KOPT-K1 (cell line): ENCODE measurements around the gene CACNG1.
A peak's percentile ranks its signal among the peaks of the same experiment; 100 is the strongest.
"Not testable (repeated sequence)": the region's sequence is repeated elsewhere in the genome, so short reads cannot be mapped to it uniquely, and the experiment has no call there.

Experiments used
- H3K27ac ChIP-seq: fragments of 200-600 bp; sonication (generic); 2 replicates; pipeline ENCODE4 v1.5.1; 2016; ENCODE audit warnings: antibody characterized with exemption, mild to moderate bottlenecking, low read depth, low read length; ENCODE audit not compliant: poor library complexity, severe bottlenecking
- H3K36me3 ChIP-seq: fragments of 200-600 bp; sonication (generic); 2 replicates; pipeline ENCODE4 v1.5.1; 2017; ENCODE audit warnings: antibody characterized with exemption, mild to moderate bottlenecking, low read length, moderate library complexity; ENCODE audit not compliant: insufficient read depth
- H3K9me3 ChIP-seq: fragments of 200-600 bp; sonication (generic); 2 replicates; pipeline ENCODE4 v1.5.1; 2017; ENCODE audit warnings: antibody characterized with exemption, low read length, mild to moderate bottlenecking; ENCODE audit not compliant: insufficient read depth, poor library complexity, severe bottlenecking

Gene CACNG1

GRCh38 chr17:67072885-67073284 lies 28.5 kb downstream of the CACNG1 start:
- no peaks in the 10 kb centered on the region for H3K9me3 ChIP-seq
- H3K27ac ChIP-seq, result no peak overlapping the region
- H3K36me3 ChIP-seq, result peaks cover 32% of the 10 kb centered on the region

GRCh38 chr17:67074781-67075180 lies 30.4 kb downstream of the CACNG1 start:
- H3K27ac ChIP-seq, result no peak overlapping the region
- H3K36me3 ChIP-seq, result peaks cover 51% of the 10 kb centered on the region
- H3K9me3 ChIP-seq, result no peaks in the 10 kb centered on the region

GRCh38 chr17:67076290-67076689 lies 31.9 kb downstream of the CACNG1 start:
- no peak overlapping the region for H3K27ac ChIP-seq
- peaks cover 60% of the 10 kb centered on the region for H3K36me3 ChIP-seq
- H3K9me3 ChIP-seq, result no peaks in the 10 kb centered on the region

GRCh38 chr17:67078292-67078691 lies 33.9 kb downstream of the CACNG1 start:
- Histone ChIP-seq H3K36me3 (peaks cover 54% of the 10 kb centered on the region), H3K9me3 (no peaks in the 10 kb centered on the region), H3K27ac (no peak overlapping the region)

GRCh38 chr17:67079491-67079890 lies 35.1 kb downstream of the CACNG1 start:
- Histone ChIP-seq H3K36me3 (peaks cover 58% of the 10 kb centered on the region), H3K9me3 (no peaks in the 10 kb centered on the region), H3K27ac (no peak overlapping the region)

- Histone ChIP-seq H3K27ac (peak overlapping the region; percentile 64), H3K9me3 (no peaks in the 10 kb centered on the region), H3K36me3 (peaks cover 71% of the 10 kb centered on the region)
These were observed 36.5 kb downstream of the CACNG1 start for GRCh38 chr17:67080804-67081203.

- peaks cover 72% of the 10 kb centered on the region for H3K36me3 ChIP-seq
- H3K9me3 ChIP-seq, result no peaks in the 10 kb centered on the region
- peak overlapping the region; percentile 64 for H3K27ac ChIP-seq
These were observed 37.8 kb downstream of the CACNG1 start for GRCh38 chr17:67082107-67082506.

- Histone ChIP-seq H3K9me3 (no peaks in the 10 kb centered on the region), H3K36me3 (peaks cover 71% of the 10 kb centered on the region), H3K27ac (no peak overlapping the region)
These were observed 41.1 kb downstream of the CACNG1 start for GRCh38 chr17:67085406-67085805.

- Histone ChIP-seq H3K27ac (no peak overlapping the region), H3K36me3 (peaks cover 75% of the 10 kb centered on the region), H3K9me3 (no peaks in the 10 kb centered on the region)
These were observed 44.3 kb downstream of the CACNG1 start for GRCh38 chr17:67088639-67089038.

- H3K36me3 ChIP-seq, result peaks cover 77% of the 10 kb centered on the region
- no peak overlapping the region for H3K27ac ChIP-seq
- no peaks in the 10 kb centered on the region for H3K9me3 ChIP-seq
These were observed 46.0 kb downstream of the CACNG1 start for GRCh38 chr17:67090341-67090740.

GRCh38 chr17:67092291-67092690 lies 47.9 kb downstream of the CACNG1 start:
- Histone ChIP-seq H3K9me3 (no peaks in the 10 kb centered on the region), H3K36me3 (peaks cover 72% of the 10 kb centered on the region), H3K27ac (no peak overlapping the region)

- not testable (repeated sequence) for H3K9me3 ChIP-seq, H3K27ac ChIP-seq
- H3K36me3 ChIP-seq, result peaks cover 68% of the 10 kb centered on the region
These were observed 48.4 kb downstream of the CACNG1 start for GRCh38 chr17:67092710-67093109.

GRCh38 chr17:67093348-67093747 lies 49.0 kb downstream of the CACNG1 start:
- no peak overlapping the region for H3K27ac ChIP-seq
- no peaks in the 10 kb centered on the region for H3K9me3 ChIP-seq

GRCh38 chr17:67095291-67095690 lies 50.9 kb downstream of the CACNG1 start:
- peaks cover 65% of the 10 kb centered on the region for H3K36me3 ChIP-seq
- not testable (repeated sequence) for H3K9me3 ChIP-seq, H3K27ac ChIP-seq

More at GRCh38 chr17:67093348-67093747, 49.0 kb downstream of the CACNG1 start:
- H3K36me3 ChIP-seq, result peaks cover 67% of the 10 kb centered on the region

- Histone ChIP-seq H3K9me3 (no peaks in the 10 kb centered on the region), H3K36me3 (peaks cover 64% of the 10 kb centered on the region), H3K27ac (no peak overlapping the region)
These were observed 51.4 kb downstream of the CACNG1 start for GRCh38 chr17:67095803-67096202.

GRCh38 chr17:67096609-67097008 lies 52.3 kb downstream of the CACNG1 start:
- peaks cover 72% of the 10 kb centered on the region for H3K36me3 ChIP-seq
- H3K27ac ChIP-seq, result no peak overlapping the region
- H3K9me3 ChIP-seq, result no peaks in the 10 kb centered on the region

- no peak overlapping the region for H3K27ac ChIP-seq
- peaks cover 75% of the 10 kb centered on the region for H3K36me3 ChIP-seq
- no peaks in the 10 kb centered on the region for H3K9me3 ChIP-seq
These were observed 53.7 kb downstream of the CACNG1 start for GRCh38 chr17:67098006-67098405.
